ENCODE results near the gene BRD7.

The BRD7 gene

DNA sequence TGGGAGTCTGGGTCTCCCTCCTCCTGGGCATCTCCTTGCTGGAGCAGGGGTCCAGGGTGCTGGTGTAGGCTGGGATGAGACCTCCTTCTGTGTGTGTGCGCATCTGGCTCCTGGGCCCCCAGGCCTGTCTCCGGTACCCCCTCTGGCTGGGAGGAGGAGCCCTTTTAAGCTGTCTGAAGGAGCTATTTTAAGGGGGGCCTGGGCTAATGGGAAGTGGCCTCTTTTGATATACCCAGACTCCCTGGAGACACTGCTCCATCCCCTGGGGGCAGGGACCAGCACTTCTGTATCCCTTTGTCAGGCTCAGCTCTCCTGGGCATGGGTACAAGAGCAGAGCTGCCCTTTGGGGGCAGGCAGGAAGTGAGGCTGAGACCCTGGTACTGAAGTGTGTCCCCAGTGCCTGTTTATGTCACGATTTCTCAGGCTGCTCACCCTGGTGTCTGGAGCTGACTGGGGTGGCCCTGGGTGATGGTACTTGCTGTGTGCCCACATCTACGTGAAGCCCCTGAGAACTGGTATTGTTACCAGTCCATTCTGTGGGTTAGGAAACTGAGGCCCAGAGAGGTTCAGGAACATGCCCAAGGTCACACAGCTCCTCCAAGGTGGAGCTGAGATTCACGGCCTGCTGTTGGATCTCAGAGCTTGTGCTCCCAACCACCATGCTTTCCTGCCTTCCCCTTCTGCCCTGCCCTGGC, 96.0 kb downstream of the BRD7 start:
- no peak for DNase-seq
- H3K4me1 Mint-ChIP-seq: peaks cover 13% of the 10 kb centered on the region
- no peaks in the 10 kb centered on the region for H3K36me3 Mint-ChIP-seq (ENCODE audit: low read depth)
- H3K27ac Mint-ChIP-seq: no peak overlapping the region
- TF ChIP-seq, protein P1, sequence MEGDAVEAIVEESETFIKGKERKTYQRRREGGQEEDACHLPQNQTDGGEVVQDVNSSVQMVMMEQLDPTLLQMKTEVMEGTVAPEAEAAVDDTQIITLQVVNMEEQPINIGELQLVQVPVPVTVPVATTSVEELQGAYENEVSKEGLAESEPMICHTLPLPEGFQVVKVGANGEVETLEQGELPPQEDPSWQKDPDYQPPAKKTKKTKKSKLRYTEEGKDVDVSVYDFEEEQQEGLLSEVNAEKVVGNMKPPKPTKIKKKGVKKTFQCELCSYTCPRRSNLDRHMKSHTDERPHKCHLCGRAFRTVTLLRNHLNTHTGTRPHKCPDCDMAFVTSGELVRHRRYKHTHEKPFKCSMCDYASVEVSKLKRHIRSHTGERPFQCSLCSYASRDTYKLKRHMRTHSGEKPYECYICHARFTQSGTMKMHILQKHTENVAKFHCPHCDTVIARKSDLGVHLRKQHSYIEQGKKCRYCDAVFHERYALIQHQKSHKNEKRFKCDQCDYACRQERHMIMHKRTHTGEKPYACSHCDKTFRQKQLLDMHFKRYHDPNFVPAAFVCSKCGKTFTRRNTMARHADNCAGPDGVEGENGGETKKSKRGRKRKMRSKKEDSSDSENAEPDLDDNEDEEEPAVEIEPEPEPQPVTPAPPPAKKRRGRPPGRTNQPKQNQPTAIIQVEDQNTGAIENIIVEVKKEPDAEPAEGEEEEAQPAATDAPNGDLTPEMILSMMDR (IDR thresholded peaks at IDR 0.05): no peak
- no peaks in the 10 kb centered on the region for H3K9me3 Mint-ChIP-seq
- H3K27me3 Mint-ChIP-seq (ENCODE audit: low read depth, poor library complexity): no peaks in the 10 kb centered on the region
- no peak overlapping the region for H3K4me3 Mint-ChIP-seq

DNA sequence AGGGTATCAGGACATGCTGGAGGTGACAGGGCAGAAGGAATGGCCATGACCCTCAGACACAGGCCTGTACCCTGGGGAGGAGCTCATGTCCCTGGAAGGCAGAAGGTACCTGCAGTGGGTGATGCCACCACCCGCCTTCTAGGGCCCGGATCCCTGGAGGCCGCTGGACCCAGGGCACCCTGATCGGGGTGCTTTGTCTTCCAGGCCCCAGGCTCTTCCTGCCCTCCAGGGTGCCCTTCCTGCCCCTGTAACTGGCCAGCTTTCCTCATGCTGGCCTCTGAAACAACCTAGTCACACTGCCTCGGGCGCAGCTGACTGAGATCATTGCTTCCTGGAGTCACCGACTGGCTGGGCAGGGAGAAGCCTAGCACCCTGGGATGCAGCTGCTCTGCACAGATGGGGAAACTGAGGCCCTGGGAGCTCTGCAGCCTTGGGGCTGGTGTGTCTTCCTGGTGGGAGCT, 96.6 kb downstream of the BRD7 start:
- TF ChIP-seq, protein P1 (IDR thresholded peaks at IDR 0.05): no peak

GRCh38 chr16:50271148-50272041, 97.4 kb downstream of the BRD7 start:
- Mint-ChIP-seq H3K27ac (no peak overlapping the region), H3K36me3 (ENCODE audit: low read depth) (no peaks in the 10 kb centered on the region), H3K27me3 (ENCODE audit: low read depth, poor library complexity) (no peaks in the 10 kb centered on the region), H3K4me1 (peaks cover 27% of the 10 kb centered on the region), H3K4me3 (no peak overlapping the region), H3K9me3 (no peaks in the 10 kb centered on the region)
- no peak for DNase-seq
- TF ChIP-seq, protein P1 (IDR thresholded peaks at IDR 0.05): no peak

More for the DNA sequence above, 96.6 kb downstream of the BRD7 start:
- Mint-ChIP-seq H3K36me3 (ENCODE audit: low read depth) (no peaks in the 10 kb centered on the region), H3K27ac (no peak overlapping the region), H3K27me3 (ENCODE audit: low read depth, poor library complexity) (no peaks in the 10 kb centered on the region), H3K4me1 (peaks cover 20% of the 10 kb centered on the region), H3K9me3 (no peaks in the 10 kb centered on the region), H3K4me3 (no peak overlapping the region)
- DNase-seq: no peak

DNA sequence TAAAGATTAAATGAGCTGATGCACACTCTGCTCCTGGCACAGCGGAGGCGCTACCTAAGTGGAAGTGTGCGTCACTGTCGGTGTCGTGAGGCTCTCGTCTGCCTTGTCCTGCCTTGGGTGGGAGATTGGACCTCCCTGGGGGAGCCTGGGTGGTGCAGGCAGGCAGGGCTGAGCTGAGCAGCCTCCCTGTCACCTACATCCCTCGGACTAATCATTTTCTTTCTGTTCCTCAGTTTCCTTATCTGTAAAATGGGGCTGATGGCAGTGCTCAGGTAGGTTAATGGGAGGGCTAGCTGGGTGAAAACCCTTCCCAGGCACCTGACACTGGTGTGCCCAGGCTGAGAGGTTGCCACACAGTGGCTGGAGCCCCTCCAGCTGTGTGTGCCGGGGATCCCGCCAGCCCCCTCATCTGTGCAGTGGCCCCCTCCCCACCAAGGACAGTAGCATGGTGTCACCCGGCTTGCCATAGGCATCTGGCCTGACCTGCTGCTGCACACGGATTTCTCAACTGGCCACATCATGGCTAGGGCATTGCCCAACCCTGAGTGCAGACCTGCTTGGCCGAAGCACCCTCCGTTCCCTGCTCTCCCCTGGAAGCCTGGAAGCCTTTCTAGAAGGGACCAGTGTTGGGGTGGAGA, 98.2 kb downstream of the BRD7 start:
- H3K4me1 Mint-ChIP-seq: peaks cover 35% of the 10 kb centered on the region
- no peak overlapping the region for H3K4me3 Mint-ChIP-seq
- TF ChIP-seq, protein P1 (IDR thresholded peaks at IDR 0.05): no peak
- no peak overlapping the region for H3K27ac Mint-ChIP-seq
- no peaks in the 10 kb centered on the region for H3K36me3 Mint-ChIP-seq (ENCODE audit: low read depth)
- no peaks in the 10 kb centered on the region for H3K9me3 Mint-ChIP-seq
- no peak for DNase-seq
- H3K27me3 Mint-ChIP-seq (ENCODE audit: low read depth, poor library complexity): no peaks in the 10 kb centered on the region

DNA sequence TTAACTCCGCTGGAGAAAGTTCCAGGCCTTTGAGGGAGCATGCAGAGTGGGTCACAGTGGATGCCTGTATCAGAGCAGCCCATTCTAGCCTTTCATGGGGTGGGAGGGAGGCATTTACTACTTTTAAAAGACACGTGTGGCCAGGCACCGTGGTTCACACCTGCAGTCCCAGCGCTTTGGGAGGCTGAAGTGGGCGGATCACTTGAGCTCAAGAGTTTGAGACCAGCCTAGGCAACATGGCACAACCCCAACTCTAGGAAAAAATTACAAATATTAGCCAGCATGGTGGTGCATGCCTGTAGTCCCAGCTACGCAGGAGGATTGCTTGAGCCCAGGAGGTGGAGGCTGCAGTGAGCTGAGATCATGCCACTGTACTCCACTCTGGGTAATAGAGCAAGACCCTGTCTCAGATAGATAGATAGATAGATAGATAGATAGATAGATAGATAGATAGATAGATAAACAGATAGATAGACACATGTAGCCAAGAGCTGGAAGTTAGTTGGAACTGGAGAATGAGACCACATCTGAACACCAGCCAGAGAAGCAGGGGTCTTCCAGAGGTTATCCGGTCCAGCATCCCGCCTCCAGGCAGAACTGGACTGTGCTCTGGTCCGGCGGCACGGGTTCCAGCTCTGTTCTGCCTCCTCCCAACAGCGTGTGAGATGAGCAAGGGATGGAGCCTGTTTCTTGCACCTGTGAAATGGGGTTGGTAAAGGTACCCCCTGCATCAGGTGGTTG, 98.8 kb downstream of the BRD7 start:
- H3K27me3 Mint-ChIP-seq (ENCODE audit: low read depth, poor library complexity): no peaks in the 10 kb centered on the region
- TF ChIP-seq, protein P1 (IDR thresholded peaks at IDR 0.05): no peak
- H3K27ac Mint-ChIP-seq: no peak overlapping the region
- no peaks in the 10 kb centered on the region for H3K9me3 Mint-ChIP-seq
- DNase-seq: no peak
- H3K36me3 Mint-ChIP-seq (ENCODE audit: low read depth): no peaks in the 10 kb centered on the region
- H3K4me1 Mint-ChIP-seq: peaks cover 41% of the 10 kb centered on the region
- no peak overlapping the region for H3K4me3 Mint-ChIP-seq

All from nephron progenitor cell (in vitro differentiated cells).